Natural killer cell (primary cell): ENCODE data around the gene ARHGAP26. TPM values are rescaled to one million over a fixed set of nuclear protein-coding genes. Genes with fewer than 3 reads are reported as not detected.

Experiments
- ATAC-seq, 3 donors: fragments of 150-1000 bp in 2 of 3; fragments of 200-7000 bp in 1 of 3; cut with Tn5 transposase; 1 replicate in 1 of 3; 2 replicates in 2 of 3; pipeline ENCODE4 v1.10.0; 2021; ENCODE audit warnings: mild to moderate bottlenecking in 2 of 3, moderate library complexity in 2 of 3
- DNase-seq, 2 donors: peaks; one replicate each; pipeline versions ENCODE4 v3.0.0 to v3.0.0-alpha.2; 2013 to 2021; ENCODE audit warnings: mixed read lengths in 1 of 2
- H3K27ac ChIP-seq: one replicate; pipeline ENCODE4 v1.5.1; 2013; ENCODE audit warnings: mild to moderate bottlenecking, low read length
- H3K27me3 ChIP-seq: one replicate; pipeline ENCODE4 v1.6.1; 2013; ENCODE audit warnings: low read length; ENCODE audit not compliant: control insufficient read depth, insufficient read depth
- H3K36me3 ChIP-seq: one replicate; pipeline ENCODE4 v1.6.1; 2013; ENCODE audit warnings: low read length; ENCODE audit not compliant: control insufficient read depth, insufficient read depth
- H3K4me1 ChIP-seq: one replicate; pipeline ENCODE4 v1.6.1; 2013; ENCODE audit warnings: low read length; ENCODE audit not compliant: control insufficient read depth, insufficient read depth
- H3K4me3 ChIP-seq: one replicate; pipeline ENCODE4 v1.5.1; 2013; ENCODE audit warnings: low read length
- H3K9me3 ChIP-seq: one replicate; pipeline ENCODE4 v1.6.1; 2013; ENCODE audit warnings: low read length; ENCODE audit not compliant: control insufficient read depth, insufficient read depth
- H3K27ac Mint-ChIP-seq, 2 donors: one replicate each; pipeline ENCODE4 v1.8.0; 2022; ENCODE audit warnings: mild to moderate bottlenecking in 2 of 2, mixed read lengths in 2 of 2, moderate library complexity in 1 of 2
- H3K27me3 Mint-ChIP-seq, 2 donors: one replicate each; pipeline ENCODE4 v1.8.0; 2022; ENCODE audit warnings: low read depth in 2 of 2, mixed read lengths in 2 of 2
- H3K36me3 Mint-ChIP-seq: one replicate; pipeline ENCODE4 v1.8.0; 2022; ENCODE audit warnings: mixed read lengths
- H3K4me1 Mint-ChIP-seq, 2 donors: one replicate each; pipeline ENCODE4 v1.8.0; 2022; ENCODE audit warnings: mixed read lengths in 2 of 2
- H3K4me3 Mint-ChIP-seq: one replicate; pipeline ENCODE4 v1.8.0; 2022; ENCODE audit warnings: mild to moderate bottlenecking, moderate library complexity, mixed read lengths
- H3K9me3 Mint-ChIP-seq, 2 donors: one replicate each; pipeline ENCODE4 v1.8.0; 2022; ENCODE audit warnings: mixed read lengths in 2 of 2
- WGBS: methylation state at CpG from one replicate; pipeline ENCODE4 v1.1.7; 2013; ENCODE audit warnings: missing lambda C conversion rate; ENCODE audit not compliant: insufficient coverage; 5-methylcytosine and 5-hydroxymethylcytosine counted together
- intact Hi-C: fragments of 100-400 bp; cut with micrococcal nuclease; formaldehyde crosslinking; loops from one replicate; pipeline ENCODE4 v1.14.2; 2022
- total RNA-seq, 4 donors: library from RNA; stranded (reverse); fragments of 120-200 nt in 1 of 4; gene quantifications; one replicate each; pipeline versions ENCODE4 v1.2.3 to v1.2.4, GENCODE V29; 2013 to 2022
- TF ChIP-seq, protein P1 (sequence below): fragments of 200-600 bp; IDR thresholded peaks from one replicate; pipeline ENCODE4 v1.8.0; 2022; ENCODE audit warnings: antibody characterized with exemption

Gene ARHGAP26
- total RNA-seq, 3 donors from 2014 or later (not counting 1 experiment from before 2014, with no cell fraction given): 153 to 159 (median 158) TPM

DNA sequence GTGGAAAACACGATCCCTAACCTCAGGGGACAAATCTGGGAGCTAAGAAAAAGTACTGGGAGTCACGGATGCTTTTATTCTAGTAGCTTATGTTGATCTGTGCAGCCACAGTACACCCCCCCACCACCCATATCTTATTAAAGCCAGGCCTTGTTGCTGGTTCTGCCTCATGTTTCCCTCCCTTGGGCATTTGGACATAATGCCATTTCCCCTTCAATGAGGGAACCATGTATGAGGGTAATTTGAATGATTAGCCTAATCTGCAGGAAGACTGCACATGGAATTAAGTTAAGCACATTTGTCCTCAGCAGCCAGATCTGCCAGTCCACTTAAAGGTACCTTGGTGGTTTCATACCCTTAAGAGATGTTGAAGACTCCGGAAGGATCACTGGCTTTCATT, 102.0 kb downstream of the ARHGAP26 start:
- H3K4me3 Mint-ChIP-seq: no peak overlapping the region
- no peak for DNase-seq
- H3K27me3 ChIP-seq: no peaks in the 10 kb centered on the region
- no peak for ATAC-seq
- H3K4me1 Mint-ChIP-seq: peaks cover 36 to 51% of the 10 kb centered on the region in 2 donors
- intact Hi-C loops: no loop called here
- H3K4me3 ChIP-seq: no peak overlapping the region
- no peak overlapping the region for H3K27ac ChIP-seq
- TF ChIP-seq, protein P1, sequence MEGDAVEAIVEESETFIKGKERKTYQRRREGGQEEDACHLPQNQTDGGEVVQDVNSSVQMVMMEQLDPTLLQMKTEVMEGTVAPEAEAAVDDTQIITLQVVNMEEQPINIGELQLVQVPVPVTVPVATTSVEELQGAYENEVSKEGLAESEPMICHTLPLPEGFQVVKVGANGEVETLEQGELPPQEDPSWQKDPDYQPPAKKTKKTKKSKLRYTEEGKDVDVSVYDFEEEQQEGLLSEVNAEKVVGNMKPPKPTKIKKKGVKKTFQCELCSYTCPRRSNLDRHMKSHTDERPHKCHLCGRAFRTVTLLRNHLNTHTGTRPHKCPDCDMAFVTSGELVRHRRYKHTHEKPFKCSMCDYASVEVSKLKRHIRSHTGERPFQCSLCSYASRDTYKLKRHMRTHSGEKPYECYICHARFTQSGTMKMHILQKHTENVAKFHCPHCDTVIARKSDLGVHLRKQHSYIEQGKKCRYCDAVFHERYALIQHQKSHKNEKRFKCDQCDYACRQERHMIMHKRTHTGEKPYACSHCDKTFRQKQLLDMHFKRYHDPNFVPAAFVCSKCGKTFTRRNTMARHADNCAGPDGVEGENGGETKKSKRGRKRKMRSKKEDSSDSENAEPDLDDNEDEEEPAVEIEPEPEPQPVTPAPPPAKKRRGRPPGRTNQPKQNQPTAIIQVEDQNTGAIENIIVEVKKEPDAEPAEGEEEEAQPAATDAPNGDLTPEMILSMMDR: no peak
- no peak overlapping the region for H3K27ac Mint-ChIP-seq
- H3K36me3 Mint-ChIP-seq: no peaks in the 10 kb centered on the region
- H3K9me3 ChIP-seq: no peaks in the 10 kb centered on the region
- H3K9me3 Mint-ChIP-seq: no peaks in the 10 kb centered on the region
- H3K27me3 Mint-ChIP-seq: no peaks in the 10 kb centered on the region
- WGBS: 96% methylated on average over 3 of the region's 3 CpGs
- no peaks in the 10 kb centered on the region for H3K4me1 ChIP-seq
- peaks cover 13% of the 10 kb centered on the region for H3K36me3 ChIP-seq

DNA sequence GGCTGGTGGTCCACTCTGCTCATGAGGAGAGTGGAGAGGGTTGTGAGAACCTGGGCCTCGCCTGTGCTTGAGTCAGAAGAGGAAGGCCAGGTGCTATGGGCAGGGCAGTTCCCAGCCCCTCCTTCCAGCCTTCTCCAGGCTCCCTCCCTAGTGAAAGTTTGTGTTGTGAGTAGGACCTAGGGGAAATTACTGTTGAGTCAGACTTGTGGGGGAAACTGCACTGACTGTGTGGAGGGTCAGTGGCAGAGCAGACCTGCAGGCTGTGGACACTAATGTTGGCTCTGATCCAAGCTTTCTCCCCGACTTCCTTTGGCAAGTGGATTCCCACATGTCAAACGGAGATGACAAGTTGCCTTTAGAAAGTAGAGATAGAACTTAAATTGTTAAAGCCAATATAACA, 102.6 kb downstream of the ARHGAP26 start:
- H3K27ac Mint-ChIP-seq: no peak overlapping the region

DNA sequence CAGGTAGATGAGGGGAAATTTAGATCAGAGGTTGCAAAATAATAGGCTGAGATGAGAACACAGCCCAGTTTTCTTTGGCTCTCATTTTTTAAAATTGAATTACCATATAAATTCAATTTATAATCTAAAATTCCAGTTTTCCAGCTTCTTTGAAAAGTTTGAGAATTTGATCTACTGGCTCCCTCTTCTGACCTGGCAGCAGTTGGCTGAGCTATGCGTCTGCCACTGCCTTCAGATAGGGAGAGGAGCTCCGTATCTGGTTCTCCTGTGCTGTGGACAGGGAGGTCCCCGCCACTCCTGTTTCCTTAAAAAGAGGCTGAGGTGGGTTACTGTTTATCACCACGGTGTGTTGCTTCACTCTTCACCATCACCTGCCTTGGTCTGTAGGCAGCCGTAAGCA, 103.7 kb downstream of the ARHGAP26 start:
- Histone ChIP-seq H3K4me1 (no peaks in the 10 kb centered on the region), H3K27me3 (no peaks in the 10 kb centered on the region), H3K27ac (no peak overlapping the region), H3K4me3 (no peak overlapping the region), H3K36me3 (peaks cover 13% of the 10 kb centered on the region), H3K9me3 (no peaks in the 10 kb centered on the region)
- H3K27ac Mint-ChIP-seq: no peak overlapping the region
- TF ChIP-seq, protein P1: no peak
- ATAC-seq (no peak), DNase-seq (no peak)
- no peak overlapping the region for H3K4me3 Mint-ChIP-seq
- peaks cover 28 to 35% of the 10 kb centered on the region in 2 donors for H3K4me1 Mint-ChIP-seq
- H3K36me3 Mint-ChIP-seq: no peaks in the 10 kb centered on the region
- 74% methylated on average over 5 of the region's 5 CpGs for WGBS
- H3K9me3 Mint-ChIP-seq: no peaks in the 10 kb centered on the region
- no peaks in the 10 kb centered on the region for H3K27me3 Mint-ChIP-seq
- intact Hi-C loops: no loop called here

More for the DNA sequence above, 102.6 kb downstream of the ARHGAP26 start:
- H3K36me3 Mint-ChIP-seq: no peaks in the 10 kb centered on the region
- Histone ChIP-seq H3K4me1 (no peaks in the 10 kb centered on the region), H3K27ac (no peak overlapping the region), H3K27me3 (no peaks in the 10 kb centered on the region), H3K9me3 (no peaks in the 10 kb centered on the region), H3K4me3 (no peak overlapping the region), H3K36me3 (peaks cover 13% of the 10 kb centered on the region)
- no peaks in the 10 kb centered on the region for H3K27me3 Mint-ChIP-seq
- TF ChIP-seq, protein P1: no peak
- WGBS: 66% methylated on average over 2 of the region's 3 CpGs
- DNase-seq (no peak), ATAC-seq (no peak)
- no peak overlapping the region for H3K4me3 Mint-ChIP-seq
- intact Hi-C loops: no loop called here
- H3K4me1 Mint-ChIP-seq: peaks cover 30 to 45% of the 10 kb centered on the region in 2 donors
- no peaks in the 10 kb centered on the region for H3K9me3 Mint-ChIP-seq

DNA sequence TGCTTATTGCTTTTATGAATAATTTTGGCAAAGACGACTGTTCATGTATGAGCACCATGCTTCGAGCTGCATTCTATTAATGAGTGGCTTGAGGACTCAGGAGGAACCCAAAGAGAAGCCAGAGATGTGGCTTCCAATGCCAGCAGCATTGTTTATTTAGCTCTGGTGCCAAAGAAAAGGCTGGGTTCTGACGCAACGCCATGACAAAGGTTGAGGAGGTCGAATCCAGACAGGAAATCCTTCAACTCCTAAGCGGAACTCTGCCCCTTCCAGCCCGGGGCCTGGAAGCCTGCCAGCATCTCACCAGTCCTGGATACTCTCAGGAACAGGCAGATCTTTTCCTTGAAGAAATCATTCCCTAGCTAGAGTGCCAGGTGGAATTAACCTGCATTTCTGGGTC, 104.4 kb downstream of the ARHGAP26 start:
- no peak overlapping the region for H3K4me3 ChIP-seq
- ATAC-seq (no peak), DNase-seq (no peak)
- H3K4me1 Mint-ChIP-seq: peaks cover 28 to 34% of the 10 kb centered on the region in 2 donors
- no peaks in the 10 kb centered on the region for H3K36me3 Mint-ChIP-seq
- H3K27me3 ChIP-seq: no peaks in the 10 kb centered on the region
- H3K9me3 ChIP-seq: no peaks in the 10 kb centered on the region
- 93% methylated on average over 7 of the region's 7 CpGs for WGBS
- no peaks in the 10 kb centered on the region for H3K4me1 ChIP-seq
- peaks cover 15% of the 10 kb centered on the region for H3K36me3 ChIP-seq
- intact Hi-C loops: no loop called here
- H3K27ac ChIP-seq: no peak overlapping the region
- no peak overlapping the region for H3K4me3 Mint-ChIP-seq
- no peaks in the 10 kb centered on the region for H3K9me3 Mint-ChIP-seq
- TF ChIP-seq, protein P1: no peak
- no peaks in the 10 kb centered on the region for H3K27me3 Mint-ChIP-seq
- no peak overlapping the region for H3K27ac Mint-ChIP-seq
